Activated CD4-positive, alpha-beta T cell treated with anti-CD3 and anti-CD28 coated beads, Interleukin-2, Interleukin-4, amounts not matched to agents 100 ng/mL and 50 ng/mL, durations not matched to agents 16 hours and 8 hours (primary cell): ENCODE data around the gene PARS2.

Source experiments
- DNase-seq: peaks from one replicate; pipeline ENCODE4 v3.0.0-alpha.2; 2020; ENCODE audit warnings: low spot score

Gene PARS2

GRCh38 chr1:54764133-54764921 is at the start of gene PARS2:
PARS2 (minus strand) TSS chr1:54764523; CDS start chr1:54759161, 5,362 bp downstream.
- DNase-seq, result peak; percentile 98

GRCh38 chr1:54814126-54814498 is 49.8 kb upstream of the PARS2 start:
- DNase-seq, result no peak

- DNase-seq, result no peak
These were observed 49.3 kb upstream of the PARS2 start for GRCh38 chr1:54813485-54814125.

- no peak for DNase-seq
These were observed 48.6 kb upstream of the PARS2 start for GRCh38 chr1:54812801-54813484.

GRCh38 chr1:54811739-54812655 is 47.7 kb upstream of the PARS2 start:
- DNase-seq, result no peak

GRCh38 chr1:54811066-54811465 is 46.7 kb upstream of the PARS2 start:
- no peak for DNase-seq

GRCh38 chr1:54810153-54810942 is 46.0 kb upstream of the PARS2 start:
- peak; percentile 72 for DNase-seq

- no peak for DNase-seq
These were observed 45.3 kb upstream of the PARS2 start for GRCh38 chr1:54809496-54810074.

- DNase-seq, result no peak
These were observed 44.3 kb upstream of the PARS2 start for GRCh38 chr1:54808443-54809207.

- no peak for DNase-seq
These were observed 43.4 kb upstream of the PARS2 start for GRCh38 chr1:54807756-54808155.

- DNase-seq, result peak; percentile 37
These were observed 42.7 kb upstream of the PARS2 start for GRCh38 chr1:54806931-54807611.

- DNase-seq, result no peak
These were observed 41.7 kb upstream of the PARS2 start for GRCh38 chr1:54805981-54806381.

GRCh38 chr1:54805466-54805865 is 41.1 kb upstream of the PARS2 start:
- DNase-seq, result no peak

GRCh38 chr1:54804471-54805132 is 40.3 kb upstream of the PARS2 start:
- peak; percentile 54 for DNase-seq

- peak; percentile 50 for DNase-seq
These were observed 39.6 kb upstream of the PARS2 start for GRCh38 chr1:54803761-54804470.

GRCh38 chr1:54800899-54801759 is 36.8 kb upstream of the PARS2 start, which contains the start of gene TTC22:
TTC22 (minus strand) TSS chr1:54801323; CDS start chr1:54801163, 160 bp downstream.
- DNase-seq, result peak; percentile 74
